ENCODE measurements around the gene PRLR. TPM values are rescaled to one million over a fixed set of nuclear protein-coding genes. Genes with fewer than 3 reads are reported as not detected.

Gene PRLR
- total RNA-seq, 1 donor from 2014 or later = 13.3 TPM

- no peak for DNase-seq (ENCODE audit: extremely low spot score in 2 of 2)
- no peak overlapping the region for H3K4me3 ChIP-seq
- intact Hi-C loops (cut with DNase I) = no loop called here
- peaks cover 30% of the 10 kb centered on the region for H3K4me1 ChIP-seq
- no peaks in the 10 kb centered on the region for H3K9me3 ChIP-seq
- H3K27me3 ChIP-seq = no peaks in the 10 kb centered on the region
- no peaks in the 10 kb centered on the region for H3K36me3 ChIP-seq
- H3K27ac ChIP-seq = no peak overlapping the region
- TF ChIP-seq, protein P1, sequence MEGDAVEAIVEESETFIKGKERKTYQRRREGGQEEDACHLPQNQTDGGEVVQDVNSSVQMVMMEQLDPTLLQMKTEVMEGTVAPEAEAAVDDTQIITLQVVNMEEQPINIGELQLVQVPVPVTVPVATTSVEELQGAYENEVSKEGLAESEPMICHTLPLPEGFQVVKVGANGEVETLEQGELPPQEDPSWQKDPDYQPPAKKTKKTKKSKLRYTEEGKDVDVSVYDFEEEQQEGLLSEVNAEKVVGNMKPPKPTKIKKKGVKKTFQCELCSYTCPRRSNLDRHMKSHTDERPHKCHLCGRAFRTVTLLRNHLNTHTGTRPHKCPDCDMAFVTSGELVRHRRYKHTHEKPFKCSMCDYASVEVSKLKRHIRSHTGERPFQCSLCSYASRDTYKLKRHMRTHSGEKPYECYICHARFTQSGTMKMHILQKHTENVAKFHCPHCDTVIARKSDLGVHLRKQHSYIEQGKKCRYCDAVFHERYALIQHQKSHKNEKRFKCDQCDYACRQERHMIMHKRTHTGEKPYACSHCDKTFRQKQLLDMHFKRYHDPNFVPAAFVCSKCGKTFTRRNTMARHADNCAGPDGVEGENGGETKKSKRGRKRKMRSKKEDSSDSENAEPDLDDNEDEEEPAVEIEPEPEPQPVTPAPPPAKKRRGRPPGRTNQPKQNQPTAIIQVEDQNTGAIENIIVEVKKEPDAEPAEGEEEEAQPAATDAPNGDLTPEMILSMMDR (IDR thresholded peaks at IDR 0.05) = no peak
- TF ChIP-seq POLR2A (IDR thresholded peaks at IDR 0.05) = no peak
- TF ChIP-seq POLR2AphosphoS5 (IDR thresholded peaks at IDR 0.05; ENCODE audit: insufficient read depth in 1 of 2, low read depth in 1 of 2) = no peak
These were observed 95.8 kb downstream of the PRLR start for GRCh38 chr5:35134278-35135030.

- intact Hi-C loops (cut with DNase I) = no loop called here
- H3K27ac ChIP-seq = no peak overlapping the region
- H3K9me3 ChIP-seq = no peaks in the 10 kb centered on the region
- no peaks in the 10 kb centered on the region for H3K27me3 ChIP-seq
- H3K4me1 ChIP-seq = peaks cover 32% of the 10 kb centered on the region
- TF ChIP-seq, protein P1 (IDR thresholded peaks at IDR 0.05) = no peak
- TF ChIP-seq POLR2A (IDR thresholded peaks at IDR 0.05) (no peak), POLR2AphosphoS5 (IDR thresholded peaks at IDR 0.05; ENCODE audit: insufficient read depth in 1 of 2, low read depth in 1 of 2) (no peak)
- no peaks in the 10 kb centered on the region for H3K36me3 ChIP-seq
- DNase-seq (ENCODE audit: extremely low spot score in 2 of 2) = no peak
- H3K4me3 ChIP-seq = no peak overlapping the region
These were observed 97.1 kb downstream of the PRLR start for GRCh38 chr5:35133186-35133585.

GRCh38 chr5:35131723-35132122 lies 98.6 kb downstream of the PRLR start:
- intact Hi-C loops (cut with DNase I) = no loop called here
- Histone ChIP-seq H3K36me3 (no peaks in the 10 kb centered on the region), H3K27ac (no peak overlapping the region), H3K4me3 (no peak overlapping the region), H3K4me1 (peaks cover 26% of the 10 kb centered on the region), H3K9me3 (no peaks in the 10 kb centered on the region), H3K27me3 (no peaks in the 10 kb centered on the region)
- TF ChIP-seq POLR2A (IDR thresholded peaks at IDR 0.05) (no peak), POLR2AphosphoS5 (IDR thresholded peaks at IDR 0.05; ENCODE audit: insufficient read depth in 1 of 2, low read depth in 1 of 2) (no peak)
- TF ChIP-seq, protein P1 (IDR thresholded peaks at IDR 0.05) = no peak
- no peak for DNase-seq (ENCODE audit: extremely low spot score in 2 of 2)

DNA sequence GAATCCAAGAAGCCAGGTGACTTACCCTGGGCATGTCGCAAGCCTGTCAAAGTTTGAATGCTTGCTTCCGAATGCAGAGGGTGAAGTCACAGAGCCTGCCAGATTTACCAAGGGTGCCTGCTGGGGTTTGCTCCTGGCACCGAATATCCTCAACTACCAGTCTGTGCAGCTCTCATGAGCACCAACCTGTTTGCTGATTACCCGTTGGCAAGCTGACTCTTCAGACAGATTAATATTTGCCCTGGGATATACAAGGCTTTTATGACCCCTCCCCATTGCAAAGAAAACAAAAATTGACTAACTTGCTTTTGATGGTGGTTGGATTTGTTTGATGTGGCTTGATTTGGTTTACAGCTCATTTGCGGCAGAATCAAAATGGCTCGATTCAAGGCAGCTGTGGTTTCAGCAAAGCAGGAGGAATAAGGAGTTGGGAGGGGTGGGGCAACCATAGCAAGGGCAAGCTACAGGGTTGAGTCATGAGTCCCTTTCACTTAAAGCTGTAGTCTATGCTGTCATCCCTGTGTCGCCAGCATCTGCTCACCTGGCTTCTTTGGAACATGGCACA lies 100.3 kb downstream of the PRLR start:
- H3K9me3 ChIP-seq = no peaks in the 10 kb centered on the region
- H3K36me3 ChIP-seq = no peaks in the 10 kb centered on the region
- intact Hi-C loops (cut with DNase I) = no loop called here
- no peak overlapping the region for H3K27ac ChIP-seq
- TF ChIP-seq POLR2AphosphoS5 (IDR thresholded peaks at IDR 0.05; ENCODE audit: insufficient read depth in 1 of 2, low read depth in 1 of 2) (no peak), POLR2A (IDR thresholded peaks at IDR 0.05) (no peak)
- TF ChIP-seq, protein P1 (IDR thresholded peaks at IDR 0.05) = no peak
- H3K27me3 ChIP-seq = no peaks in the 10 kb centered on the region
- H3K4me3 ChIP-seq = no peak overlapping the region
- DNase-seq (ENCODE audit: extremely low spot score in 2 of 2) = no peak
- H3K4me1 ChIP-seq = peaks cover 12% of the 10 kb centered on the region

DNA sequence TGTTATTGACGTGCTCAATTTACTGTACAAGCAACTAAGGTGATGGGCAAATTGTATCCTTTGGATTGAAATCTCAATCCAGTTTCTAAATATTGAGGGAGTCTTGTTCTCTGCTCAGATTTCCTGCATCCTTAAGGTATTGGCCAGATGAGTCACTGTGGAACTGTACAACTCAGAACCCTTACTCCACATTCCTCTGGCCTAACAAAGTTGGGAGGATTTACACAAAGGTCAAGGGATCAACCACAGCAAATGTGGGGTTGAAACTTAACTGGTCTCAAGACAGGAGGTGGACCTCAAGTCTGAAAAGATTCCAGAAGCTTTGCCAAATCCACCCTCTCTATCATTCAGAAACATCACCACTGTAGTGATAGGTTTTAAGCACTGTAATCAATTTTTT lies 101.0 kb downstream of the PRLR start:
- no peaks in the 10 kb centered on the region for H3K27me3 ChIP-seq
- no peaks in the 10 kb centered on the region for H3K9me3 ChIP-seq
- DNase-seq (ENCODE audit: extremely low spot score in 2 of 2) = no peak
- no peak for TF ChIP-seq POLR2AphosphoS5 (IDR thresholded peaks at IDR 0.05; ENCODE audit: insufficient read depth in 1 of 2, low read depth in 1 of 2)
- TF ChIP-seq POLR2A (IDR thresholded peaks at IDR 0.05) = no peak
- TF ChIP-seq, protein P1 (IDR thresholded peaks at IDR 0.05) = no peak
- intact Hi-C loops (cut with DNase I) = no loop called here
- no peak overlapping the region for H3K27ac ChIP-seq
- peaks cover 12% of the 10 kb centered on the region for H3K4me1 ChIP-seq
- H3K36me3 ChIP-seq = no peaks in the 10 kb centered on the region
- no peak overlapping the region for H3K4me3 ChIP-seq
